HG03139 (cell line): ENCODE results near the gene MED20.

Experiments used
- ATAC-seq: cut with Tn5 transposase; IDR thresholded peaks from one replicate; pipeline ENCODE4 v1.9.1; 2021; ENCODE audit not compliant: unreplicated experiment

Gene MED20

DNA sequence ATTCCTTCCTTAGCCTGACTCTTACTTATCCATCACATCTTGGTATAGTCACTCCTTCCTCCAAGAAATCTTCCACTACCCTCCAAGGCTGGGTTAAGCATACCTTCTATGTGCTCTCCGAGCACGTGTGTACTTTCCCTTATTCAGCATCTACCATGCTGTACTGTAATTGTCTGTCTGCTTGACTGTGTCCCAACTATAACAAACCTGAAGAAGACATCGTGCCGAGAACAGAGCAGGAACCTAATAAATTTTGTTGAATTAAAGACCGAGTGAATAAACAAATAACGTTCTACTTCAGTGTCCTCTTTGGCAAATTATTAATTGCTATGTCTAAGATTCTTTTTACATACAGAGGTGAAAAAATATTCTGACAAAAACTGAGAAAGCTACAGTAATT, 61.6 kb downstream of the MED20 start:
- no peak for ATAC-seq

DNA sequence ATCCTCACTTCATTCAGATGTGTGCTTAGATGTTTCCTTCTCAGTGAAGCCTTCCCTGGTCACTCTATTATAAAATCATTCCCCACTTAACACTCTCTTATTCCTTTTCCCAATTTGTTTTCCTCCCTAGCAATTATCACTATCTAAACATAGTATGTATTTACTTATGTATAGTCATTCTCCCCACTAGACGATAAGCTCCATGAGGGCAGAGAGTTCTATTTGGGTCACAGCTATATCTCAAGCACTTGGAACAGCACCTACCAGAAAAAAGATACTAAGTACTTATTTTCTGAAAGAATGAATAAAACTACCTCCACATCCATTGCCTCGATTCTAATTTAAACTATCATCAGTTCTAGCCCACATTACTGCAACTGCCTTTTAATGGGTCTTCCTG, 62.2 kb downstream of the MED20 start:
- no peak for ATAC-seq
